ENCODE results near the gene TDRD10.

TDRD10 gene

DNA sequence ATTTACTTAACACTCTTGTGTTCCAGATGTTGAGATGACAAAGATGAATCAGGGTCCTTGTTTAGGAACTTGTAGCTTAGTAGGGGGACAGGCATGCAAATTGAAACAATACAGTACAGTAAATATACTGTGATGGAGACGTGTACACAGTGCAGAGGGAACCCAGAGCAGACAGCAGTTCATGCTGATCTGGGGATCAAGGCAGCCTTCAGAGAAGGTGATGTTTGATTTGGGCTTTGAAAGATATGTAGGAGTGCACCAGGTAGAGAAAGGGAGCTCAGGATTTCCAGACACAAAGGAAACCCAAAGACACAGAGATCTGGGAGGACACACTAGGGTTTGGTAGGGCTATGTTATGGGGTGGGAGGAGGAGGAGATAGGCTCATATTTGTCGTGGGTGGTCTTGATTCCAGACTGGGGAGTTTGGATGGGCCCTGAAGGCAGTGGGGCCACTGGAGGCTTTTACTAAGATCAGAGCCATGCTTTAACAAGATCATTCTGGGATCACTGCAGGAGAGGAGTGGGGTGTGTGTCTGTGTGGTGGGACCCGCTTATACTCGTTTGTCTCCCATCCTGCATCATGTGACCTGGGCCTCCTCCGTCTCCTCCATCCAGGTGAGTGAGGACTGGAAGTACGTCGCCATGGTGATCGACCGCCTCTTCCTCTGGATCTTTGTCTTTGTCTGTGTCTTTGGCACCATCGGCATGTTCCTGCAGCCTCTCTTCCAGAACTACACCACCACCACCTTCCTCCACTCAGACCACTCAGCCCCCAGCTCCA lies 73.3 kb downstream of the TDRD10 start:
- in situ Hi-C loops (cut with MboI; ENCODE audit: low sequenced_read_pairs): no loop called here

DNA sequence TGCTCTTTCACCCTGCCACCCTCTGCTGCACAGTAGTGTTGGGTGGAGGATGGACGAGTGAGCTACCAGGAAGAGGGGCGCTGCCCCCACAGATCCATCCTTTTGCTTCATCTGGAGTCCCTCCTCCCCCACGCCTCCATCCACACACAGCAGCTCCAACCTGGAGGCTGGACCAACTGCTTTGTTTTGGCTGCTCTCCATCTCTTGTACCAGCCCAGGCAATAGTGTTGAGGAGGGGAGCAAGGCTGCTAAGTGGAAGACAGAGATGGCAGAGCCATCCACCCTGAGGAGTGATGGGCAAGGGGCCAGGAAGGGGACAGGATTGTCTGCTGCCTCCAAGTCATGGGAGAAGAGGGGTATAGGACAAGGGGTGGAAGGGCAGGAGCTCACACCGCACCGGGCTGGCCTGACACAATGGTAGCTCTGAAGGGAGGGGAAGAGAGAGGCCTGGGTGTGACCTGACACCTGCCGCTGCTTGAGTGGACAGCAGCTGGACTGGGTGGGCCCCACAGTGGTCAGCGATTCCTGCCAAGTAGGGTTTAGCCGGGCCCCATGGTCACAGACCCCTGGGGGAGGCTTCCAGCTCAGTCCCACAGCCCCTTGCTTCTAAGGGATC lies 74.0 kb downstream of the TDRD10 start:
- in situ Hi-C loops (cut with MboI; ENCODE audit: low sequenced_read_pairs): no loop called here

DNA sequence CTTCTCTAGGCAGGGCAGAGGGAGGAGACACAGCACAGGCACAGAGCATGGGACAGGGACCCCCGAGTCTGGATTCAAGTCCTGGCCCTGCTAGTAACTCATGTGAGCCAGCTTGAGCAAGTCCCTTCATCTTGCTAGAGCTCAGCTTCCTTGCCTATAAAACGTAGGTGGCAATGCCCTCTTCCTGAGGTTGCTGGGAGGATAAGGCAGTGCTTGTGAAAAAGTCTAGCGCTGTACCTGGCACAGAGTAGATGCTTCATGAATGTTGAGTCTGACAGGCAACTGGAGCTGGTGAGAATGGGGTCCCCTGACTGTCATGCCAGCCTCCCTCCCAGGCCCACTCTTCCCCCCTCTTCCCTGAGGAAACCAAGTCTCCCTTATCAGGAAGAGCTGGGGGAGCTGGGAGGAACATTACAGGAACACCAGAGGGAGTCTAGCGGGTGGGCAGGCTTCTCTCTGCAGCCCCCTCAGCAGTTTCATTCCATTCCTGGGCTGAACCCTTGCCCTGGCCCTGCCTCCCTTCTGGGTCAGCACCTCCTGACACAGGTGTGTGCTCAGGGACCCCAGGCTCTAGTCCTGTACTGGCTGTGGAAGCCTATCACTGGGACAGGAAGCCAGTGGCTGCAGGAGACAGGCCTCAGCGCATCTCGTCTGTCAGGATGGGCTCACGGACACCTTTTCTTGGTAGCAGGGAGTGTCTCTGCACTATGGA lies 75.5 kb downstream of the TDRD10 start:
- in situ Hi-C loops (cut with MboI; ENCODE audit: low sequenced_read_pairs): no loop called here

DNA sequence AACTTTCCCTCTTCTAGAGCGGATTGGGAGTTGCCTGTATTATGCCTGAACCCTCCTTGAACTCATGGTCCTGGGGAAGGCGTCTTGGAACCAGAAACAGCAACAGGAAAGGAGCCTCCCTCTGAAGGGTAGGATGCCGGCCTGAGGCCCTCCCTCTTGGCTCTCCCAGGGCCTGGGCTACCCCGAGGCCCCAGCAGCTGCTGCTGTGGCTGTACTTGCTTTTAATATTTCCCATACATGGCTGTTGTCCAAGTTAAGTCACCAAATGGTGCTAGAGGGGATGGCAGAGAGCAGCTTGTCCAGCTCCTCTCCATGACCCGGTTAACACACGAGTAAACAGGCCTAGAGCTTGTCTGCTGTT lies 76.0 kb downstream of the TDRD10 start:
- in situ Hi-C loops (cut with MboI; ENCODE audit: low sequenced_read_pairs): no loop called here

DNA sequence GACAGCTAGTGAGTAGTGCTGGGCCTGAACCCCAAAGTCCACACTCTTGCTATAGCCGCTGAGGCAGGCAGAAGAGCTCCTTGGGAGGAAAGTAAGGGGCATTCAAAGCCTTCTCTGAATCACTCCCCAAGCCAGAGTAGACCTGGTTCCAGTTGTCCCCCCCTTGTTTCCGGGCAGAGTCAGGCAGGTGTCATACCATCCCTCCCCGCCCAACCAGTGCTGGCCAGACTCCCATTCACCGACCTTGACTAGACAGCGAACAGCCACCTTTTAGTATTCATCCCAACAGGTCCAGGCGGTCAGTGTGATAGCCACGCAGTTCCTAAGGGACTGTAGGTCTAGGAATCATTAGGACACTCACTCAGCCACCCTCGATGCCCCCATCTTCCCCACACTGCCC lies 77.4 kb downstream of the TDRD10 start:
- in situ Hi-C loops (cut with MboI; ENCODE audit: low sequenced_read_pairs): no loop called here

DNA sequence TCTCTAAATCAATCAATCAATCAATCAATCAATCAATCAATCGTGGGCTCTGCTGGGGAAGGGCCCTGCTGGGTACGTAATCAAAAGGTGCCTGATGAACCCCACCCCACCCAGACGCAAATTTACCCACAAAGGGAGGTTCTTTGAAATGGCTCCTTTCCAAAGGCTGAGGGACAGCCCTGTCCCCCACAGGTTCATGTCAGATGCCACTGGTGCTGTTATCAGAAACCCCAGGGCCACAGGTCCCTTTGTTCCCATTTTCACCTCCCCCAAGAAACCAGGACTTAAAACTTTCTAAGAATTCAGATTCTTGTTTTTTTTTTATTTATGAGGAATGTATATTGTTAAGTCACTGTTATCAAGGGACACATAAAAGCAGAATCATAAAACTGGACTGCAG lies 79.7 kb downstream of the TDRD10 start:
- in situ Hi-C loops (cut with MboI; ENCODE audit: low sequenced_read_pairs): no loop called here

DNA sequence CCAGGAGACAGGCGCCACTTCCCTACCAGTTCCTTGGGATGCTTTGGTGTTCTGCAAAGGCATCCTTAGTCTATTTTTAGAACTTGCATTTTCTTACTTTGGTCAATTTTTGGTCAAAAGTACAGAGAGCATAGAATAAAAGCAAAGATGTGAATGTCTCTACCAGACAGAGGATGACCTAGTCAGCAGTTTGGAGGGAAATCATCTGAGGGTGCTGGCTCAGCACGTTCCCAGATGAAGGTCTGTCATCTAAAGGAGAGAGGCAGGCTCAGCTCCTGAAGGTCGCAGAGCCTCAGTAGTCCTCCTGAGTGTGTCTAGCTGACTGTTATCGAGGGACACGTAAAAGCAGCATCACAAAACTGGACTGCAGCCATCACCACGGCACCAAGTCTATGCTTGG lies 80.9 kb downstream of the TDRD10 start:
- in situ Hi-C loops (cut with MboI; ENCODE audit: low sequenced_read_pairs): no loop called here

DNA sequence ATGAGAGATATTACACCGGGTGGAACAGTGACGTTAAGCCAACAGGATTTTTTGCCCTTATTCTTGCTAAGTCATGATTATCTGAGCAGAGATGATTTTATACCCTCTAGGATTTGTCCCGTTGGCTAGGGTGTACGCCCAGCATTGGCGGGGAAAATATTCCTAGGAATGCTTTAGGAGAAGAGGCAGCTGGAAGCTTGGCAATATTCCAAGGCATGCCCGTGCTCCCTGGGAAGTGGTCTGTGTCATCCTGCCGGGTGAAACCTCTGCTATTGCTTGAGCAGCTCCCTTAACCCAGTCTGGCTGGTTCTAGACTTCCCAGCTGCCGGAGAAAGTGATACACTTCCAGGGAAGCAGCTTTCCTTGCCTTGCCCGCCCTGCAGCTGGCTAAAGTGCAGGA lies 81.8 kb downstream of the TDRD10 start:
- in situ Hi-C loops (cut with MboI; ENCODE audit: low sequenced_read_pairs): no loop called here

DNA sequence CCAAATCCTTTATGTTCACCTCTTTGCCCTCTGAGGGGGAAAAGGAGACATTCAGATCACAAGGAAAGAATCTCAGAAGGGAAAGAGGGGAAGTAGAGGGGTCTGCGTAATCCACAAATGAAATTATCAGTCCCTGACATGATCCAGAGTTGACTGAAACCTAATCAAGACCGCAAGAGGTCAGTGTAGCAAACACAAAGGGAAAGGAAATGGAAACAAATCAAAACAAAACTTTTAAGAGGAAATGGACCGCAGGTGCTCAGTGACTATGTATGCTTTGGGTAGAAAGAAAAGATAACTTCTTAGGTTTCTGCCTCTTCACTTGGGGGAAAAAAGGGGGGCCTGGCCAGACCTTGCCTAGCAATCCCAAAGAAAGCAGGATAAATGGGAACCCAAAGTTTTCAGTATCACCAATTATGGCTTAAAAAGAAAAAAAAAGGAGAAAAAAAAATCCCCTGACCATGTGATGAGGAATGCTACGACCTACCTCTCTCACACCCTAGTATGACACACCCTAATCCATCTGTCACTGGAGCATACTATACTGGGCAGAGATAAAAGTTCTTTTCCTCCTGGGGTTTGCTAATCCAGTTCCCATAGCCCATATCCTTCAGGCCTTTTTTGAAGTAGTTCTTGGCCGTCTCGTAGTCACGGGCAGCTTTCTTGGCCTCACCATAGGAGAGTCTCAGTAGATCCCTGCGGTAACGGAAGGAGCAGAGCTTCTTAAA lies 82.4 kb downstream of the TDRD10 start:
- in situ Hi-C loops (cut with MboI; ENCODE audit: low sequenced_read_pairs): no loop called here

DNA sequence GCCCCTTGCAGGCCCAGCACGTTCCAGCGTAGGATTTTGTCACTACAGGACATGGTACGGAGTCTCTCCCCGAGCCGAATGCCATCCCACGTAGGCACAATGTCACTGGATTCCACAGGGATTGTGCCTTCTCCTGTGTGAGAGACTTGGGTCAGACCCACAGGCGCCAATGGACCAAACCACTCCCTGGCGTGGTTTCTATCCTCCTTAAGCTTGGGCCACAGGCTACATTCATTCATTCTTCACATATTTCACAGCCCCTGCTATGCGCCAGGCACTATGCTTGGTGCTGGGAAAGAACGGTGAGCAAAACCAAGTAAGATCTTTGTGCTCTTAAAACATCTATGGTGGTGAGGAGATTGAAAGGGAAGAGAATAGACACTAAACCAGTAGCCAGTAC lies 84.2 kb downstream of the TDRD10 start:
- in situ Hi-C loops (cut with MboI; ENCODE audit: low sequenced_read_pairs): no loop called here

DNA sequence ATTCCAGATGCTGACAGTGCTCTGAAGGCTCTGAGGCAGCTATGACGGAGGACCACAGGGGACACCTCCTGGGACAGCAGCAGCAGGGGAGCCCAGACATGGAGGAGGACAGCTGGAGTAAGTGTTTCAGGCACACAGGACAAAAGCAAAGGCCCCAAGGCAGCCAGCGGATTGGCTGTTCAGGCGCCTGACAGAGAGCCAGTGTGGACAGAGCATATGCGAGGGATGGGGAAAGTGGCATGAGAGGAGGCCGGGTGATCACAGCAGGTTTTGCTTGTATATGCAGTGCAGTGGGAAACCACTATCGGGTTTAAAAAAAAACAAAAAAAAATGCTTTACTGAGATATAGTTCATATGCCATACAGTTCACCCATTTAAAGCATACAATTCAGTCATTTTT lies 84.6 kb downstream of the TDRD10 start:
- in situ Hi-C loops (cut with MboI; ENCODE audit: low sequenced_read_pairs): no loop called here

DNA sequence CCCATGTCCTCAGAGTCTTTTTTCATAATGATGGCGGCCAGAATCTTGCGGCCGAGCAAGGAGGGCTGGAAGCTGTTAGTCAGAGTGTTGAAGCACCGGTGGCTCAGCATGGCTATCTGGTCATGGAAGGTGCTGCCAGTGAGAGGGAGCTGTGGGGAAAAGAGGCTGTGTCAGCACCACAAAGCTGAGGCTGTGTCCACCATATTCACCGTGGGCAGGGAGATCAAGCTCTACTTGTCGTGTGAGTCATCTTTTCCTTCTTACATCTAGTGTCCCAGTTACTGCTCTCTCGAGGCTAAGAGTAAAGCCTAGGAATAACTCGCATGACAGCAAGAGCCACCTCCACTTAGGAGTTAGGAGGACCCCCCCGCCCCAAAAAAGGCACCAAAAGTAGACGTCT lies 87.8 kb downstream of the TDRD10 start:
- in situ Hi-C loops (cut with MboI; ENCODE audit: low sequenced_read_pairs): no loop called here

DNA sequence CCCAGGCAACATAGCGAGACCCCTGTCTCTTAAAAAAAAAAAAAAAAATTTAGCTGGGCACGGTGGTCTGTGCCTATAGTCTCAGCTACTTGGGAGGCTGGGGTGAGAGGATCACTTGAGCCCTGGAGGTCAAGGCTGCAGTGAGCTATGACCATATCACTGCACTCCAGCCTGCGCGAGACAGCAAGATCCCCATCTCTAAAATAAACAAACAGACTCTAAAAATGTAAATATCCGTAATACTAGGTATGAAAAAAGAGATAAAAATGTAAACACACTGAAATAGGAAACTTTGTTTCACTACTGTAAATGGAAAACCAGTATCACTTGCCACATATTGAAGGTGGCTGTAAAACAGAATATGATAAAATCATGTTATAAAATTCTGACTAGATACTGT lies 88.7 kb downstream of the TDRD10 start:
- in situ Hi-C loops (cut with MboI; ENCODE audit: low sequenced_read_pairs): no loop called here

DNA sequence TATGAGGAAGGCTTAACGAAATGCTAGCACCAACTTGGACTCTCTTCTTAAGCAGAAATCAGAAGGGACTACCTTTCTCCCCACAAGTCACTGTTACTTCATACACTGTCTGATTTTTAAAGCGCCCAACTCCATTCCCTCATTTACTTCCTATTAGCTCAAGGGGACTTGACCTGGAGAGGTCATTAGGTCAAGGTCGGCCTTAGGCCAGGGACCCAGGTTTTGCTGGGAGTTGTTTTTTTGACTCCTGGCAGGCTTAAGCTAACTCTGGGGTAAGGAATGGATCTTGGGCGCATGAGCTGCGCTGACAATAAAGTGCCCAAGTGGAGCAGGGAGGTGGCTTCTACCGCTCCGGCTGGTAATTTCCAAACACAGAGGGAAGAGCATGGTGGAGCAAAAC lies 89.2 kb downstream of the TDRD10 start:
- in situ Hi-C loops (cut with MboI; ENCODE audit: low sequenced_read_pairs): no loop called here

DNA sequence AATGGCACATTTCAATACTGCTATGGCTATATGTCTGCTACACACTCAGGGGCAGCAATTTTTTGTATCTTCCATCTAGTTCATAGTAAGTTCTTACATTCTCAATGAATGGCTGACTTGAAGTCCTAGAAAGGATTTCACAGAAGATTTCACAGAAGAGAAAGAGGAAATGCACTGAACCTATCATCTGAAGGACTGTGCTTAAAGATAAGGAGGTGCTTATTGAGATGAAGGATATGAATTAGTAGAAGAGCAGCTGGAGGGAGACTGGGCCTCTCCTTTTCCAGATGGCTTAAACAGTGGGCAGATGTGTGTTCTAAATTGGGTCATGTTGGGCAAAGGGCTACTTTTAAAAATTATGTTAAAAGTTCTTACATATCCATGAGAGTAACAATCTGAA lies 91.4 kb downstream of the TDRD10 start:
- in situ Hi-C loops (cut with MboI; ENCODE audit: low sequenced_read_pairs): no loop called here

DNA sequence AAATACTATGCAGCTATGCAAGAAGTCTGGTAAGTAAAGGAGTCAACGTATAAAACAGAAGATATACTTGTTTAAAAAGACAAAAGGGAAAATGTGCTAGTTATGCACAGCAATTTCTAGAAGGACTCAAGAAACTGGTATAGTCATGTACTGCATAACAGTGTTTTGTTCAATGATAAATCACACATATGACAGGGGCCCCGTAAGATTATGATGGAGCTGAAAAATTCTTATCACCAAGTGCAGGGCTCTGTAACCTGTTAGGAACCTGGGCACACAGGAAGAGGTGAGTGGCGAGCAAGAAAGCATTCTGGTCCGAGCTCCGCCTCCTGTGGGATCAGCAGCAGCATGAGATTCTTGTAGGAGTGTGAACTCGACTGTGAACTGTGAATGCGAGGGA lies 92.8 kb downstream of the TDRD10 start:
- in situ Hi-C loops (cut with MboI; ENCODE audit: low sequenced_read_pairs): no loop called here

DNA sequence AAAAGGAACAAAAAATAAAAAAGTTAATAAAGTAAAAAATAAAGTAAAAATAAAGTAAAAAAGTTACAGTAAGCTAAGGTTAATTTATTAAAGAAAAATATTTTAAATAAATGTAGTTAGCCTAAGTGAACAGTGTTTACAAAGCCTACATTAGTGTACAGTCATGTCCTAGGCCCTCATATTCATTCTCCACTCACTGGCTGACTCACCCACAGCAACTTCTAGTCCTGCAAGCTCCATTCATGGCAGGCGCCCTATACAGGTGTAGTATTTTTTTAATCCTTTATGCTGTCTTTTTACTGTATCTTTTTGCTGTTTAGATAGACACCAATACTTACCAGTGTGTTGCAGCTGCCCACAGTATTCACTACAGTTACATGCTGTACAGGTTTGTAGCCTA lies 93.6 kb downstream of the TDRD10 start:
- in situ Hi-C loops (cut with MboI; ENCODE audit: low sequenced_read_pairs): no loop called here
